Natural killer cell (primary cell): ENCODE results near the gene TBX4. TPM values are rescaled to one million over a fixed set of nuclear protein-coding genes. Genes with fewer than 3 reads are reported as not detected.
A peak's percentile ranks its signal among the peaks of the same experiment; 100 is the strongest.

ENCODE experiments used
- ATAC-seq, 3 donors: fragments of 150-1000 bp in 2 of 3; fragments of 200-7000 bp in 1 of 3; cut with Tn5 transposase; 1 replicate in 1 of 3; 2 replicates in 2 of 3; pipeline ENCODE4 v1.10.0; 2021; ENCODE audit warnings: mild to moderate bottlenecking in 2 of 3, moderate library complexity in 2 of 3
- DNase-seq, 2 donors: peaks; one replicate each; pipeline versions ENCODE4 v3.0.0 to v3.0.0-alpha.2; 2013 to 2021; ENCODE audit warnings: mixed read lengths in 1 of 2
- H3K27ac ChIP-seq: one replicate; pipeline ENCODE4 v1.5.1; 2013; ENCODE audit warnings: mild to moderate bottlenecking, low read length
- H3K27me3 ChIP-seq: one replicate; pipeline ENCODE4 v1.6.1; 2013; ENCODE audit warnings: low read length; ENCODE audit not compliant: control insufficient read depth, insufficient read depth
- H3K36me3 ChIP-seq: one replicate; pipeline ENCODE4 v1.6.1; 2013; ENCODE audit warnings: low read length; ENCODE audit not compliant: control insufficient read depth, insufficient read depth
- H3K4me1 ChIP-seq: one replicate; pipeline ENCODE4 v1.6.1; 2013; ENCODE audit warnings: low read length; ENCODE audit not compliant: control insufficient read depth, insufficient read depth
- H3K4me3 ChIP-seq: one replicate; pipeline ENCODE4 v1.5.1; 2013; ENCODE audit warnings: low read length
- H3K9me3 ChIP-seq: one replicate; pipeline ENCODE4 v1.6.1; 2013; ENCODE audit warnings: low read length; ENCODE audit not compliant: control insufficient read depth, insufficient read depth
- H3K27ac Mint-ChIP-seq, 2 donors: one replicate each; pipeline ENCODE4 v1.8.0; 2022; ENCODE audit warnings: mild to moderate bottlenecking in 2 of 2, mixed read lengths in 2 of 2, moderate library complexity in 1 of 2
- H3K27me3 Mint-ChIP-seq, 2 donors: one replicate each; pipeline ENCODE4 v1.8.0; 2022; ENCODE audit warnings: low read depth in 2 of 2, mixed read lengths in 2 of 2
- H3K36me3 Mint-ChIP-seq: one replicate; pipeline ENCODE4 v1.8.0; 2022; ENCODE audit warnings: mixed read lengths
- H3K4me1 Mint-ChIP-seq, 2 donors: one replicate each; pipeline ENCODE4 v1.8.0; 2022; ENCODE audit warnings: mixed read lengths in 2 of 2
- H3K4me3 Mint-ChIP-seq: one replicate; pipeline ENCODE4 v1.8.0; 2022; ENCODE audit warnings: mild to moderate bottlenecking, moderate library complexity, mixed read lengths
- H3K9me3 Mint-ChIP-seq, 2 donors: one replicate each; pipeline ENCODE4 v1.8.0; 2022; ENCODE audit warnings: mixed read lengths in 2 of 2
- WGBS: methylation state at CpG from one replicate; pipeline ENCODE4 v1.1.7; 2013; ENCODE audit warnings: missing lambda C conversion rate; ENCODE audit not compliant: insufficient coverage; 5-methylcytosine and 5-hydroxymethylcytosine counted together
- intact Hi-C: fragments of 100-400 bp; cut with micrococcal nuclease; formaldehyde crosslinking; loops from one replicate; pipeline ENCODE4 v1.14.2; 2022
- total RNA-seq, 4 donors: library from RNA; stranded (reverse); fragments of 120-200 nt in 1 of 4; gene quantifications; one replicate each; pipeline versions ENCODE4 v1.2.3 to v1.2.4, GENCODE V29; 2013 to 2022
- TF ChIP-seq, protein P1 (sequence below): fragments of 200-600 bp; IDR thresholded peaks from one replicate; pipeline ENCODE4 v1.8.0; 2022; ENCODE audit warnings: antibody characterized with exemption

The TBX4 gene
- total RNA-seq, 3 donors from 2014 or later (not counting 1 experiment from before 2014, with no cell fraction given), result not detected

DNA sequence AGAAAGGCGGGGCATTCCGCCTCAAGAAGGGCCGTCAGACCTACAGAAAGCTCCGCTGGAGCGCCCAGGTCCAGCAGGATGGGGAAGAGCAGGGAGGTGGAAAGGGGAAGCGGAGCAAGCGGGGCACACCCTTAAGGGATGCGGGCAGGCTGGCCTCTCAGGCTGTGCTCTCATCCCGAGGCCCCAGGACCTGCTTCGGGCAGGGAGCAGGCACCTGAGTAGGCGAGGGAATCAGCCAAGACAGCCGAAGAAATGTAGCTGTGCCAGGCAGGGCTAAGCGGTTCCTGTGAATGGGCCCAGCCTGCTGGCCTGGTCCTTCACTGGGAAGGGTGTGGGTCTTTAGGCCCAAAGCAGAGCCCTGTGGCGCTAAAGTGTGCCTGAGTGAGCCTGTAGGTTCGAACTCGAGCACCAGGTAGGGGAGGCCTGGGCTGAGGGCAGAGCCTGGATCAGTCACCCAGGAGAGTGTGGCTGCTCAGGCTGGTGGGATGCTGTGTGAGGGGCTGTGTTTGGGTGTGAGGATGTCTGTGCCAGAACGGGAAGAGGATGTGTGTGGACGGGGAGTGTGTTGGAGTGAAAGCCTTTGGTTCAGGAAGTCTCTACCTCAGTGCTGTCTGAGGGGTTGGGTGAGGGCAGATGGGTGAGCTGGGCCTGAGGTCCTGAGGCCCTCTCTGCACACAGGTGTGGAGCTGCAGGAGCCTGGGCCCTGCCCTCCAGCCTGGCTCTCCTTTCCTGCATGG, 3.3 kb downstream of the TBX4 start:
- no peaks in the 10 kb centered on the region for H3K9me3 ChIP-seq
- H3K4me1 Mint-ChIP-seq, result peaks cover 9 to 33% of the 10 kb centered on the region in 2 donors

DNA sequence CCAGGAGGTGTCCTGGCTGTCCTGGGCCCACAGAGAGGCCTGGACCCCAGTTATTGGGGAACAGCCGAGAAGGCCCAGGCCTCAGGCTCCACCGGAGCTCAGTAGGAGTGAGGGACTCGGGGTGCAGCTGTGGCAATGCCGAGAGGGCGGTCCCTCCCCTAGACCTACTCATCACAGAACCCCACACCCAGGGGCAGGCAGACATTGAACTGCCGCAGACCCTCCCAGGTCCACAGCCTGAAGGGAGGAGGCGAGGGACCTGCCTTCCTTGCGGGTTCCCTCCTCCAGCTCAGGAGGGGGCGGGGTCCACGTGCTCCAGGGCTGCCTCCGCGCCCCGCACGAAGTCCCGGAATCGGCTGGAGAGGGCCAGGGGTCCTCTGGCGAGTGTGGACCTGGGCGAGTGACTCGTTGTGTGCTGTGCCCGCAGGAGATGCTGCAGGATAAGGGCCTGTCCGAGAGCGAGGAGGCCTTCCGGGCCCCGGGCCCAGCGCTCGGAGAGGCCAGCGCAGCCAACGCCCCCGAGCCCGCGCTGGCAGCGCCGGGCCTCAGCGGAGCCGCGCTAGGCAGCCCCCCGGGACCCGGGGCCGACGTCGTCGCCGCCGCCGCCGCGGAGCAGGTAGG, 3.9 kb downstream of the TBX4 start:
- peaks cover 40% of the 10 kb centered on the region for H3K27me3 ChIP-seq
- Mint-ChIP-seq H3K9me3 (no peaks in the 10 kb centered on the region), H3K27ac (no peak overlapping the region), H3K4me1 (peaks cover 9 to 31% of the 10 kb centered on the region in 2 donors), H3K36me3 (peaks cover 8% of the 10 kb centered on the region), H3K4me3 (no peak overlapping the region), H3K27me3 (peaks cover 69 to 76% of the 10 kb centered on the region in 2 donors)
- ATAC-seq, result no peak
- intact Hi-C loops, result no loop called here
- TF ChIP-seq, protein P1, sequence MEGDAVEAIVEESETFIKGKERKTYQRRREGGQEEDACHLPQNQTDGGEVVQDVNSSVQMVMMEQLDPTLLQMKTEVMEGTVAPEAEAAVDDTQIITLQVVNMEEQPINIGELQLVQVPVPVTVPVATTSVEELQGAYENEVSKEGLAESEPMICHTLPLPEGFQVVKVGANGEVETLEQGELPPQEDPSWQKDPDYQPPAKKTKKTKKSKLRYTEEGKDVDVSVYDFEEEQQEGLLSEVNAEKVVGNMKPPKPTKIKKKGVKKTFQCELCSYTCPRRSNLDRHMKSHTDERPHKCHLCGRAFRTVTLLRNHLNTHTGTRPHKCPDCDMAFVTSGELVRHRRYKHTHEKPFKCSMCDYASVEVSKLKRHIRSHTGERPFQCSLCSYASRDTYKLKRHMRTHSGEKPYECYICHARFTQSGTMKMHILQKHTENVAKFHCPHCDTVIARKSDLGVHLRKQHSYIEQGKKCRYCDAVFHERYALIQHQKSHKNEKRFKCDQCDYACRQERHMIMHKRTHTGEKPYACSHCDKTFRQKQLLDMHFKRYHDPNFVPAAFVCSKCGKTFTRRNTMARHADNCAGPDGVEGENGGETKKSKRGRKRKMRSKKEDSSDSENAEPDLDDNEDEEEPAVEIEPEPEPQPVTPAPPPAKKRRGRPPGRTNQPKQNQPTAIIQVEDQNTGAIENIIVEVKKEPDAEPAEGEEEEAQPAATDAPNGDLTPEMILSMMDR, result no peak
- H3K4me1 ChIP-seq, result peaks cover 19% of the 10 kb centered on the region
- H3K36me3 ChIP-seq, result no peaks in the 10 kb centered on the region
- DNase-seq, result no peak
- no peak overlapping the region for H3K27ac ChIP-seq
- no peaks in the 10 kb centered on the region for H3K9me3 ChIP-seq
- no peak overlapping the region for H3K4me3 ChIP-seq
- 15% methylated on average over 47 of the region's 47 CpGs for WGBS

More for the DNA sequence above, 3.3 kb downstream of the TBX4 start:
- Histone ChIP-seq H3K27ac (no peak overlapping the region), H3K36me3 (no peaks in the 10 kb centered on the region), H3K4me3 (no peak overlapping the region), H3K27me3 (peaks cover 43% of the 10 kb centered on the region), H3K4me1 (peaks cover 19% of the 10 kb centered on the region)
- intact Hi-C loops, result no loop called here
- Mint-ChIP-seq H3K36me3 (peaks cover 8% of the 10 kb centered on the region), H3K9me3 (no peaks in the 10 kb centered on the region), H3K27ac (no peak overlapping the region), H3K27me3 (peaks cover 69 to 76% of the 10 kb centered on the region in 2 donors), H3K4me3 (no peak overlapping the region)
- 29% methylated on average over 18 of the region's 18 CpGs for WGBS
- no peak for ATAC-seq
- TF ChIP-seq, protein P1, result no peak
- DNase-seq, result no peak

DNA sequence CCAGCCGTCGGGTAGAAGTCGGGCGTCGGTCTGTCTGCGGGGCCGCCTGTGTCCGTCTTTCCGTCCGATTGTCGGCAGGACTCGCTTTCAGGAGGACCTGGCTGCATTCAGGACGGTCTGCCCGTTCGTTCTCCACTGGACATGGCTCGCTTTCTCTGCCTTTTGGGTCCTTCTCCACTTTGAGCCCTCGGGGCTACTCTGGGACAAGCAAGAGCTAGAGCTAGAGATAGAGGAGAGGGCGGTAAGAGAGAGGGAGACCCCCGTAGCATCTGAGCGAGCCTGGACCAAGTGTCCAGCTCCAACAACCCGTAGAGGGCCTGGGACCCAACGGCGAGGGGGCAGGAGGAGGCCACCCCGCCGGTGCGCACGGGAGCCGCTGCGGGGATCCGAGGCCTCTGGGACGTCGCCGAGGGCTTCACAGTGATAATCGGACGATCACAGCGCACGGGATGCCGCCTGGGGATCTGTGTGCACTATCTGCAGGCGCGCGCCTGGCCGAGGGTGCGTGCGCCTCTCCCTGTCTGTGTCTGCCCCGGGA, 4.5 kb downstream of the TBX4 start:
- intact Hi-C loops, result no loop called here
- no peak overlapping the region for H3K4me3 ChIP-seq

More for the DNA sequence above, 4.5 kb downstream of the TBX4 start:
- peak overlapping the region; percentile 52 for H3K4me3 Mint-ChIP-seq
- H3K27me3 ChIP-seq, result peaks cover 37% of the 10 kb centered on the region
- H3K36me3 ChIP-seq, result no peaks in the 10 kb centered on the region
- H3K4me1 ChIP-seq, result peaks cover 19% of the 10 kb centered on the region
- DNase-seq (no peak), ATAC-seq (no peak)
- H3K9me3 Mint-ChIP-seq, result no peaks in the 10 kb centered on the region
- peaks cover 9 to 29% of the 10 kb centered on the region in 2 donors for H3K4me1 Mint-ChIP-seq
- TF ChIP-seq, protein P1, result no peak
- peaks cover 8% of the 10 kb centered on the region for H3K36me3 Mint-ChIP-seq
- peaks cover 74 to 82% of the 10 kb centered on the region in 2 donors for H3K27me3 Mint-ChIP-seq
- 11% methylated on average over 45 of the region's 45 CpGs for WGBS
- no peak overlapping the region for H3K27ac Mint-ChIP-seq
- no peak overlapping the region for H3K27ac ChIP-seq
- H3K9me3 ChIP-seq, result no peaks in the 10 kb centered on the region
